ENCODE data around the gene COX4I2.

Gene COX4I2

DNA sequence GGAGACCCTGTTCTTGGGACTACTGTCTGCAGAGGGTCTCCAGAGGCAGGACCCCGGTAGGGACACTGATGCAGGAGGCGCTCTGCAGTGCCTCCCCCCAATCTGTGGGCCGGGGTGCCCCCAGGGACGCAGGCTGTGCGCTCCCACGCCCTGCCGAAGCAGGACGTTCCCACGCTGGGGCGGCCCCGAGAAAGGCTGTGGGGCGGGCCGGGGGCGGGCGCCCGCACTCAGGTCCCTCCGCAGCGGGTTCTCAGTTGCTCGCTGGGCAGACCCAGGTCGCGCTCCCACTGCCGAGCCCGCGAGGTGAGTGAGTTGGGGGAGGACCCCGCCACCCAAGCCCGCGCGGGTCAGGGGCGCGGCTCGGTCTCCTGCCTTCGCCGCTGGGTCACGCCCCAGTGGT lies at the start of gene COX4I2:
Gene COX4I2, plus strand, starts transcription at position 253 of the 400 bp plus-strand sequence. CDS start 1,106 bp downstream, outside the sequence.
- no peak within 1 kb of the TSS for H3K4me2 ChIP-seq (ENCODE audit: low read depth, low read length)
- H4K20me1 ChIP-seq (ENCODE audit: insufficient read depth, low read length): no peaks in the 10 kb centered on the region
- no peak for DNase-seq
- H3K9ac ChIP-seq (ENCODE audit: low read length): no peak within 1 kb of the TSS
- no peaks in the 10 kb centered on the region for H3K79me2 ChIP-seq (ENCODE audit: low read length)
- no peak within 1 kb of the TSS for H3K27ac ChIP-seq (ENCODE audit: low read length)
- no peaks in the 10 kb centered on the region for H3K9me2 ChIP-seq (replicated peaks; ENCODE audit: insufficient read depth, low read length)
- no peaks in the 10 kb centered on the region for H3K27me3 ChIP-seq (replicated peaks; ENCODE audit: insufficient read depth, low read length)
- H3F3A ChIP-seq (ENCODE audit: insufficient read depth, low read length): no peaks in the 10 kb centered on the region
- no peaks in the 10 kb centered on the region for H3K36me3 ChIP-seq (replicated peaks; ENCODE audit: insufficient read depth, low read length)
- no peaks in the 10 kb centered on the region for H3K9me3 ChIP-seq (replicated peaks; ENCODE audit: insufficient read depth, low read length)
- no peak for TF ChIP-seq EZH2 (optimal IDR thresholded peaks at IDR 0.05; ENCODE audit: low read depth, low read length)
- no peak for TF ChIP-seq EZH2phosphoT487 (IDR thresholded peaks at IDR 0.05; ENCODE audit: low read length)
- TF ChIP-seq, protein P1, sequence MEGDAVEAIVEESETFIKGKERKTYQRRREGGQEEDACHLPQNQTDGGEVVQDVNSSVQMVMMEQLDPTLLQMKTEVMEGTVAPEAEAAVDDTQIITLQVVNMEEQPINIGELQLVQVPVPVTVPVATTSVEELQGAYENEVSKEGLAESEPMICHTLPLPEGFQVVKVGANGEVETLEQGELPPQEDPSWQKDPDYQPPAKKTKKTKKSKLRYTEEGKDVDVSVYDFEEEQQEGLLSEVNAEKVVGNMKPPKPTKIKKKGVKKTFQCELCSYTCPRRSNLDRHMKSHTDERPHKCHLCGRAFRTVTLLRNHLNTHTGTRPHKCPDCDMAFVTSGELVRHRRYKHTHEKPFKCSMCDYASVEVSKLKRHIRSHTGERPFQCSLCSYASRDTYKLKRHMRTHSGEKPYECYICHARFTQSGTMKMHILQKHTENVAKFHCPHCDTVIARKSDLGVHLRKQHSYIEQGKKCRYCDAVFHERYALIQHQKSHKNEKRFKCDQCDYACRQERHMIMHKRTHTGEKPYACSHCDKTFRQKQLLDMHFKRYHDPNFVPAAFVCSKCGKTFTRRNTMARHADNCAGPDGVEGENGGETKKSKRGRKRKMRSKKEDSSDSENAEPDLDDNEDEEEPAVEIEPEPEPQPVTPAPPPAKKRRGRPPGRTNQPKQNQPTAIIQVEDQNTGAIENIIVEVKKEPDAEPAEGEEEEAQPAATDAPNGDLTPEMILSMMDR (IDR thresholded peaks at IDR 0.05; ENCODE audit: low read length): no peak
- H2AFZ ChIP-seq (ENCODE audit: low read length): no peak within 1 kb of the TSS
- no peaks in the 10 kb centered on the region for H3K4me1 ChIP-seq (ENCODE audit: low read length)
- no peak within 1 kb of the TSS for H3K4me3 ChIP-seq (ENCODE audit: low read length)

DNA sequence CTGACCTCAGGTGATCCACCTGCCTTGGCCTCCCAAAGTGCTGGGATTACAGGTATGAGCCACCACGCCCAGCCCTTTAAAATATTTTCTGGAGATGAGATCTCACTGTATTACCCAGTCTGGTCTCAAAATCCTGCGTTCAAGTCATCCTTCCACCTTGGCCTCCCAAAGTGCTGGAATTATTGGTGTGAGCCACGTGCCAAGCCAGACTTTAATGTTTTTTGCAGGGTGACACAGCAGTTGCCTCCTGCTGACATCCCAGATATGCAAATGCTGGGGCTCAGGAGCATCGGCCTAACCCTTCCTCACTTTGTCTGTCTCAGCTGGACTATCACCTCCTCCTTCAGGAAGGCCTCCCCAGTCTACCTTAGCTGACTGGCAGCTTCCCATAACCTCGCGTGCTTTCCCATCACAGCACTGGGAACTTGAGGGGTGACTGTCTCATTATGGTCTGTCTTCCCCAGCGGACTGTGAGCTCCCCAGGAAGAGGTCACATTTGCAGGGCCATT lies 46.9 kb upstream of the COX4I2 start:
- H2AFZ ChIP-seq (ENCODE audit: low read length): no peak overlapping the region
- TF ChIP-seq EZH2 (optimal IDR thresholded peaks at IDR 0.05; ENCODE audit: low read depth, low read length): no peak
- TF ChIP-seq, protein P1 (IDR thresholded peaks at IDR 0.05; ENCODE audit: low read length): no peak
- TF ChIP-seq EZH2phosphoT487 (IDR thresholded peaks at IDR 0.05; ENCODE audit: low read length): no peak

DNA sequence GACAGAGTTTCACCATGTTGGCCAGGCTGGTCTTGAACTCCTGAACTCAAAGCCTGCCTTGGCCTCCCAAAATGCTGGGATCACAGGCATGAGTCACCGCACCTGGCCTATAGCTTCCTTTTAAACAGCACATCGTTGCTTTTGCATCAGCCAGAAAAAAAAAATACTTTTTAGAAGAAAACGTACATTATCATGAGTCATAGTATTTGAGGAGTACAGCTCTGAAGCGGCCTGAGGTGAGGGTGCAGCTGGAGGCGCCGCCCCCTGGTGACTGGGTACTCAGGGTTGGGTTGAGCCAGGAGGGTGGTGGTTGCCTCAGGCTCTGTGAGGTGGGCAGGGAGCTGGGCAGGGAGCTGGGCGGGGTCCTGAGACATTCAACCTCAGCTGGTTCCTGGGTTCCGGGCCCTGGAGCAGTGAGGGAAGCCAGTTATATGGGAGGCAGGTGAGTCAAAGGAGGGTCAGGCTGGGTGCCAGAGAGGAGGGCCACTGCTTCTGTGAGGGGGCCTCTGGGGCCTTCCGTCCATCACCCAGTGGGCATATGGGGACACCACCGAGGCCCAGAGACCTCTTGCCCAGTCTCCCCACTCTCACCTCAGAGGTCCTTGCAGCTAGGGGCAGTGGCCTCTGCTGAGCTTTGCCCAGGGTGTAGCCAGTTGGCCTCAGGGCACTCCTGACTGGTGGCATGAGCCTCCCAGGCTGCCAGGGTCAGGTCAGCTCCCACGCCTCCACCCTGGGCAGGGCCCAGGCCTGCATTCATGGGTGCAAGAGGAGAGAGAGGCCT lies 44.3 kb upstream of the COX4I2 start:
- Histone ChIP-seq H3K9me3 (replicated peaks; ENCODE audit: insufficient read depth, low read length) (no peaks in the 10 kb centered on the region), H3K36me3 (replicated peaks; ENCODE audit: insufficient read depth, low read length) (no peaks in the 10 kb centered on the region), H3F3A (ENCODE audit: insufficient read depth, low read length) (no peaks in the 10 kb centered on the region), H3K79me2 (ENCODE audit: low read length) (no peaks in the 10 kb centered on the region), H3K4me1 (ENCODE audit: low read length) (no peaks in the 10 kb centered on the region), H3K4me3 (ENCODE audit: low read length) (no peak overlapping the region), H2AFZ (ENCODE audit: low read length) (no peak overlapping the region), H3K9ac (ENCODE audit: low read length) (no peak overlapping the region), H3K27ac (ENCODE audit: low read length) (no peak overlapping the region), H4K20me1 (ENCODE audit: insufficient read depth, low read length) (no peaks in the 10 kb centered on the region), H3K27me3 (replicated peaks; ENCODE audit: insufficient read depth, low read length) (0 out of 2 replicates have a peak, but pooled peaks cover under 1% of the 10 kb centered on the region), H3K4me2 (ENCODE audit: low read depth, low read length) (no peak overlapping the region), H3K9me2 (replicated peaks; ENCODE audit: insufficient read depth, low read length) (no peaks in the 10 kb centered on the region)
- no peak for DNase-seq
- TF ChIP-seq, protein P1 (IDR thresholded peaks at IDR 0.05; ENCODE audit: low read length): no peak
- TF ChIP-seq EZH2 (optimal IDR thresholded peaks at IDR 0.05; ENCODE audit: low read depth, low read length) (no peak), EZH2phosphoT487 (IDR thresholded peaks at IDR 0.05; ENCODE audit: low read length) (no peak)

More for the DNA sequence above, 46.9 kb upstream of the COX4I2 start:
- peaks cover 5% of the 10 kb centered on the region; the same call in 1 of the 2 replicates for H3K27me3 ChIP-seq (replicated peaks; ENCODE audit: insufficient read depth, low read length)
- no peaks in the 10 kb centered on the region for H3K9me3 ChIP-seq (replicated peaks; ENCODE audit: insufficient read depth, low read length)
- H4K20me1 ChIP-seq (ENCODE audit: insufficient read depth, low read length): no peaks in the 10 kb centered on the region
- no peak overlapping the region for H3K4me3 ChIP-seq (ENCODE audit: low read length)
- H3K36me3 ChIP-seq (replicated peaks; ENCODE audit: insufficient read depth, low read length): no peaks in the 10 kb centered on the region
- H3K4me1 ChIP-seq (ENCODE audit: low read length): no peaks in the 10 kb centered on the region
- no peak overlapping the region for H3K9ac ChIP-seq (ENCODE audit: low read length)
- no peak overlapping the region for H3K4me2 ChIP-seq (ENCODE audit: low read depth, low read length)
- DNase-seq: no peak
- H3K79me2 ChIP-seq (ENCODE audit: low read length): no peaks in the 10 kb centered on the region
- H3F3A ChIP-seq (ENCODE audit: insufficient read depth, low read length): no peaks in the 10 kb centered on the region
- no peak overlapping the region for H3K27ac ChIP-seq (ENCODE audit: low read length)
- no peaks in the 10 kb centered on the region for H3K9me2 ChIP-seq (replicated peaks; ENCODE audit: insufficient read depth, low read length)

Data from MM.1S (cell line).